Fibroblast of mammary gland (primary cell): Measurements from ENCODE around the gene EHD4.

Experiments
- DNase-seq: peaks from one replicate; pipeline ENCODE4 v3.0.0-alpha.2; 2010; ENCODE audit warnings: low read depth
- H3K4me3 ChIP-seq: 2 replicates; pipeline ENCODE4 v1.5.1; 2011; ENCODE audit warnings: low read depth, mild to moderate bottlenecking, low read length, moderate library complexity; ENCODE audit not compliant: control insufficient read depth
- CTCF ChIP-seq: conservative IDR thresholded peaks from 2 replicates; pipeline ENCODE4 v1.5.1; 2011; ENCODE audit warnings: low read depth, low read length, inconsistent platforms; ENCODE audit not compliant: control insufficient read depth, insufficient read depth

Gene EHD4

GRCh38 chr15:41972253-41973242 is at the start of gene EHD4:
EHD4 (minus strand) TSS chr15:41972557; CDS start chr15:41972494, 63 bp downstream.
- peak within 1 kb of the TSS; percentile 72 for H3K4me3 ChIP-seq
- TF ChIP-seq CTCF: peak; percentile 24
- peak; percentile 98 for DNase-seq

DNA sequence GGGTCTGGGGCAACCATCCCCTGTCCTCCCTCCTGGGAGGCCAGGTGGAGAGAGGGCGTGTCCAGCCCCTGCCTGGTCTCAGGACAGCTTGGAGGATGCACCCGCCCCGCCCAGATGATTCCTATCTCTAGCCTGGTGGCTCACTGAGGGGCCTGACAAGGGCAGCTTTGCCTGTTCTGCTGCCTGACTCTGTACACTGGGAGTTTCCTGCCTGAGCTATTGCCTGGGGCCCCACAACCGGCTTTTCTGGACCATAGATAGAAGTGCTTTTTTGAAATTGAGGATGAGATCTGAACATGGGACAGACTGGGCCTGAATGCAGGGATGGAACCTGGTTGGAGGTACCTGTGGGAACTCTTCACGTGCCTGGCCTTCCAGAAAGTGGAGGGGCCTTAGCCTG is 49.2 kb upstream of the EHD4 start:
- no peak for TF ChIP-seq CTCF
- no peak for DNase-seq
- H3K4me3 ChIP-seq: no peak overlapping the region

- H3K4me3 ChIP-seq: no peak within 1 kb of the TSS
- no peak for TF ChIP-seq CTCF
- DNase-seq: no peak
Observed at GRCh38 chr15:42020713-42021273, 48.4 kb upstream of the EHD4 start, which contains the start of gene PLA2G4E. PLA2G4E (minus strand) TSS chr15:42021042; CDS start chr15:42021030, 12 bp downstream.

- no peak overlapping the region for H3K4me3 ChIP-seq
- TF ChIP-seq CTCF: no peak
- no peak for DNase-seq
Observed at GRCh38 chr15:42018306-42019224, 46.2 kb upstream of the EHD4 start.

DNA sequence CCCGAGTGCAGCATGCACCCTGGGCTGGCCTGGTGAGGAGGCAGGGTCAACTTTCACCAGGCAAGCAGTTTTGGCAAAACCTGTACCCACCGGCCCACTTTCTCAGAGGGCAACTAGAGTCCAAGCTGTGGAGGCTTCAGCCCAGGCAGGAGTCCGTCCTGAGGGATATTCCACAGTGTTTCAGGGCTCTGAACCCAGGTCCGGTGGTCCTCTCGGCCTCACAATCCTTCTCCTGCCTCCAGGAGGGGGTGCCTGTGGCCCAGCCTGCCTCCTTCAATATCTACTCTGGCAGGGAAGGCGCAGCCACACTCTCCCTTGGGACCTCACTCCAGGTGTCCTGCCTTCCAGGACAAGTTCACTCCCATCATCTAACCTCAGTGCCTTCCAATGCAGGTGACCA is 44.6 kb upstream of the EHD4 start:
- no peak for TF ChIP-seq CTCF
- DNase-seq: no peak
- H3K4me3 ChIP-seq: no peak overlapping the region

- TF ChIP-seq CTCF: no peak
- no peak overlapping the region for H3K4me3 ChIP-seq
- DNase-seq: no peak
Observed at GRCh38 chr15:42014406-42014805, 42.0 kb upstream of the EHD4 start.
